ENCODE results near the gene TAF6L. TPM values are rescaled to one million over a fixed set of nuclear protein-coding genes. Genes with fewer than 3 reads are reported as not detected.
"Not testable (repeated sequence)": the region's sequence is repeated elsewhere in the genome, so short reads cannot be mapped to it uniquely, and the experiment has no call there.

TAF6L gene
- total and polyA plus RNA-seq, 2 experiments from 2014 or later = 38.8 to 56.3 TPM

- Histone ChIP-seq H3K4me3 (no peak overlapping the region), H3K9me3 (ENCODE audit: low read depth) (no peaks in the 10 kb centered on the region), H3K27me3 (no peaks in the 10 kb centered on the region), H3K27ac (no peak overlapping the region), H3K36me3 (peaks cover 23% of the 10 kb centered on the region), H3K4me1 (ENCODE audit: low read depth) (no peaks in the 10 kb centered on the region)
- DNase-seq (ENCODE audit: low read depth in 1 of 2, low spot score in 1 of 2) = no peak
- TF ChIP-seq CTCF (IDR thresholded peaks at IDR 0.05; ENCODE audit: low read depth, low read length) = no peak
These were observed 34.0 kb upstream of the TAF6L start for GRCh38 chr11:62737196-62737595.

- Histone ChIP-seq H3K9me3 (ENCODE audit: low read depth) (no peaks in the 10 kb centered on the region), H3K4me3 (no peak overlapping the region), H3K27ac (peak overlapping the region; percentile 43), H3K27me3 (no peaks in the 10 kb centered on the region), H3K4me1 (ENCODE audit: low read depth) (no peaks in the 10 kb centered on the region), H3K36me3 (peaks cover 3% of the 10 kb centered on the region)
- no peak for DNase-seq (ENCODE audit: low read depth in 1 of 2, low spot score in 1 of 2)
- TF ChIP-seq CTCF (IDR thresholded peaks at IDR 0.05; ENCODE audit: low read depth, low read length) = no peak
These were observed 23.6 kb upstream of the TAF6L start for GRCh38 chr11:62747475-62748160.

- H3K4me3 ChIP-seq; H3K27me3 ChIP-seq; H3K9me3 ChIP-seq (ENCODE audit: low read depth); DNase-seq (ENCODE audit: low read depth in 1 of 2, low spot score in 1 of 2); H3K36me3 ChIP-seq; H3K27ac ChIP-seq; H3K4me1 ChIP-seq (ENCODE audit: low read depth): not testable (repeated sequence)
These were observed 21.3 kb upstream of the TAF6L start for GRCh38 chr11:62749931-62750330.

GRCh38 chr11:62752177-62752785 is 18.9 kb upstream of the TAF6L start:
- no peaks in the 10 kb centered on the region for H3K27me3 ChIP-seq

GRCh38 chr11:62752994-62753735 is 18.0 kb upstream of the TAF6L start:
- peaks cover 3% of the 10 kb centered on the region for H3K36me3 ChIP-seq
- no peak for TF ChIP-seq CTCF (IDR thresholded peaks at IDR 0.05; ENCODE audit: low read depth, low read length)
- peak overlapping the region; percentile 91 for H3K4me3 ChIP-seq
- H3K27ac ChIP-seq = peak overlapping the region; percentile 93
- no peak for DNase-seq (ENCODE audit: low read depth in 1 of 2, low spot score in 1 of 2)
- H3K4me1 ChIP-seq (ENCODE audit: low read depth) = peaks cover 6% of the 10 kb centered on the region
- no peaks in the 10 kb centered on the region for H3K9me3 ChIP-seq (ENCODE audit: low read depth)
- H3K27me3 ChIP-seq = no peaks in the 10 kb centered on the region

More at GRCh38 chr11:62752177-62752785, 18.9 kb upstream of the TAF6L start:
- TF ChIP-seq CTCF (IDR thresholded peaks at IDR 0.05; ENCODE audit: low read depth, low read length) = no peak
- no peak for DNase-seq (ENCODE audit: low read depth in 1 of 2, low spot score in 1 of 2)
- Histone ChIP-seq H3K4me3 (no peak overlapping the region), H3K36me3 (peaks cover 3% of the 10 kb centered on the region), H3K4me1 (ENCODE audit: low read depth) (peaks cover 6% of the 10 kb centered on the region), H3K9me3 (ENCODE audit: low read depth) (no peaks in the 10 kb centered on the region), H3K27ac (peak overlapping the region; percentile 93)
